HCT116 (cell line): ENCODE measurements around the gene DIP2C. TPM values are rescaled to one million over a fixed set of nuclear protein-coding genes. Genes with fewer than 3 reads are reported as not detected.

Experiments
- ATAC-seq: fragments of 200-7000 bp; cut with Tn5 transposase; 2 replicates; pipeline ENCODE4 v1.9.1; 2020; ENCODE audit warnings: mild to moderate bottlenecking, moderate library complexity
- BruUV-seq: library from RNA; stranded (reverse); fragments of 400-500 nt; replicated peaks from 2 replicates; lab custom pipeline; 2021; lab: Mats Ljungman, UMichigan
- CTCF ChIA-PET: fragments of 300-600 bp; sonication (Branson Sonifier 250); formaldehyde crosslinking; loops from one replicate; lab custom pipeline; 2021; ENCODE audit warnings: antibody characterized with exemption; lab: Charles Lee
- POLR2A ChIA-PET: fragments of 300-600, 350-600 bp; sonication (Branson Sonifier 250); formaldehyde crosslinking; loops from one replicate; lab custom pipeline; 2021; ENCODE audit warnings: antibody characterized with exemption; lab: Charles Lee
- RAD21 ChIA-PET, 2 experiments: fragments of 300-600 bp; sonication (Branson Sonifier 250); formaldehyde crosslinking; loops; one replicate each; lab custom pipeline; 2023; ENCODE audit warnings: low total read pairs in 2 of 2; ENCODE audit not compliant: uncharacterized antibody in 2 of 2, unreplicated experiment in 2 of 2, low non-redundant PET in 1 of 2; lab: Charles Lee
- DNase-seq: peaks from one replicate; pipeline ENCODE4 v3.0.0-alpha.2; 2010; ENCODE audit warnings: low read depth, low spot score
- H2AFZ ChIP-seq: fragments of 200-600 bp; shearing (Covaris generic), sonication (generic); 2 replicates; pipeline ENCODE4 v1.6.1; 2017; ENCODE audit warnings: low read depth, mixed run types, mixed read lengths, antibody characterized with exemption, low read length; ENCODE audit not compliant: poor library complexity, severe bottlenecking
- H3K27ac ChIP-seq: 2 replicates; pipeline ENCODE4 v1.5.1; 2012; ENCODE audit warnings: low read depth, low read length
- H3K27me3 ChIP-seq: fragments of 200-600 bp; sonication (generic); 2 replicates; pipeline ENCODE4 v1.6.1; 2016; ENCODE audit warnings: mixed run types, low read length, mixed read lengths; ENCODE audit not compliant: insufficient read depth
- H3K36me3 ChIP-seq, 2 experiments: fragments of 200-500 bp in 1 of 2; fragments of 200-600 bp in 1 of 2; sonication (Bioruptor generic) in 1 of 2; sonication (generic) in 1 of 2; 2 replicates each; pipeline versions ENCODE4 v1.5.1 to v1.6.1; 2014 to 2016; ENCODE audit warnings: low read length in 2 of 2, inconsistent platforms in 1 of 2, mixed read lengths in 1 of 2, mixed run types in 1 of 2; ENCODE audit not compliant: insufficient read depth in 2 of 2, control insufficient read depth in 1 of 2
- H3K4me1 ChIP-seq, 2 experiments: fragments of 200-600 bp in 1 of 2; sonication (generic) in 1 of 2; 2 replicates each; pipeline versions ENCODE4 v1.5.1 to v1.6.1; 2012 to 2017; ENCODE audit warnings: low read length in 2 of 2, inconsistent platforms in 1 of 2, mild to moderate bottlenecking in 1 of 2, mixed read lengths in 1 of 2, mixed run types in 1 of 2, moderate library complexity in 1 of 2; ENCODE audit not compliant: insufficient read depth in 2 of 2, control insufficient read depth in 1 of 2
- H3K4me2 ChIP-seq: fragments of 200-600 bp; sonication (generic); 2 replicates; pipeline ENCODE4 v1.6.1; 2017; ENCODE audit warnings: mixed run types, low read length, mixed read lengths
- H3K4me3 ChIP-seq, 2 experiments: fragments of 200-600 bp in 1 of 2; sonication (generic) in 1 of 2; replicated peaks in 1 of 2; 2 replicates each; pipeline ENCODE4 v1.5.1; 2011 to 2016; ENCODE audit warnings: low read length in 2 of 2, control low read depth in 1 of 2, low read depth in 1 of 2, mild to moderate bottlenecking in 1 of 2, mixed read lengths in 1 of 2, mixed run types in 1 of 2
- H3K79me2 ChIP-seq: fragments of 200-600 bp; sonication (generic); 2 replicates; pipeline ENCODE4 v1.6.1; 2017; ENCODE audit warnings: mild to moderate bottlenecking, mixed run types, low read length, moderate library complexity, mixed read lengths; ENCODE audit not compliant: insufficient read depth
- H3K9ac ChIP-seq: fragments of 200-600 bp; sonication (generic); 2 replicates; pipeline ENCODE4 v1.6.1; 2016; ENCODE audit warnings: low read length, mixed read lengths
- H3K9me2 ChIP-seq: fragments of 200-600 bp; sonication (generic), shearing (Covaris generic); 2 replicates; pipeline ENCODE4 v1.6.1; 2017; ENCODE audit warnings: mixed run types, mild to moderate bottlenecking, moderate library complexity; ENCODE audit not compliant: insufficient read depth
- H3K9me3 ChIP-seq, 2 experiments: fragments of 200-500 bp in 1 of 2; fragments of 200-600 bp in 1 of 2; sonication (Bioruptor generic) in 1 of 2; sonication (generic) in 1 of 2; 2 replicates each; pipeline ENCODE4 v1.6.1; 2014 to 2017; ENCODE audit warnings: low read length in 2 of 2, mixed read lengths in 2 of 2, inconsistent platforms in 1 of 2, low read depth in 1 of 2, mild to moderate bottlenecking in 1 of 2, mixed run types in 1 of 2, moderate library complexity in 1 of 2; ENCODE audit not compliant: control insufficient read depth in 1 of 2, insufficient read depth in 1 of 2
- H4K20me1 ChIP-seq: fragments of 200-600 bp; sonication (generic), shearing (Covaris generic); 2 replicates; pipeline ENCODE4 v1.6.1; 2017; ENCODE audit warnings: mixed run types, mild to moderate bottlenecking, moderate library complexity; ENCODE audit not compliant: insufficient read depth
- ATF3 ChIP-seq: IDR thresholded peaks from 2 replicates; pipeline ENCODE4 v1.6.1; 2012
- CEBPB ChIP-seq: IDR thresholded peaks from 2 replicates; pipeline ENCODE4 v1.6.1; 2012; ENCODE audit warnings: low read depth
- CTCF ChIP-seq, 3 experiments: fragments of 200-600 bp in 1 of 3; sonication (generic) in 1 of 3; IDR thresholded peaks in 2 of 3; conservative IDR thresholded peaks in 1 of 3; 2 replicates each; pipeline ENCODE4 v1.5.1; 2012 to 2017; ENCODE audit warnings: low read depth in 2 of 3, low read length in 2 of 3, antibody characterized with exemption in 1 of 3, borderline replicate concordance in 1 of 3, control low read depth in 1 of 3, mild to moderate bottlenecking in 1 of 3, mixed read lengths in 1 of 3, mixed run types in 1 of 3, moderate library complexity in 1 of 3; ENCODE audit not compliant: insufficient read depth in 1 of 3
- EGR1 ChIP-seq: IDR thresholded peaks from 2 replicates; pipeline ENCODE4 v1.6.1; 2012; ENCODE audit warnings: low read depth
- ELF1 ChIP-seq: IDR thresholded peaks from 2 replicates; pipeline ENCODE4 v1.6.1; 2012; ENCODE audit warnings: low read depth, borderline replicate concordance
- EZH2 ChIP-seq: fragments of 200-600 bp; sonication (generic); IDR thresholded peaks from 2 replicates; pipeline ENCODE4 v1.6.1; 2017; ENCODE audit warnings: antibody characterized with exemption, mixed run types
- EZH2phosphoT487 ChIP-seq: fragments of 200-600 bp; IDR thresholded peaks from 2 replicates; pipeline ENCODE4 v1.6.1; 2018; ENCODE audit warnings: antibody characterized with exemption, borderline replicate concordance
- MAX ChIP-seq: IDR thresholded peaks from 2 replicates; pipeline ENCODE4 v1.6.1; 2012
- POLR2AphosphoS5 ChIP-seq: IDR thresholded peaks from 2 replicates; pipeline ENCODE4 v1.6.1; 2011; ENCODE audit warnings: mild to moderate bottlenecking, low read depth, low read length, moderate library complexity
- RAD21 ChIP-seq: IDR thresholded peaks from 2 replicates; pipeline ENCODE4 v1.6.1; 2012; ENCODE audit warnings: low read depth, mild to moderate bottlenecking
- TCF7L2 ChIP-seq: IDR thresholded peaks from 2 replicates; pipeline ENCODE4 v1.7.0; 2011; ENCODE audit warnings: borderline replicate concordance, inconsistent platforms; ENCODE audit not compliant: insufficient read depth, insufficient read length; ENCODE audit errors: extremely low read depth
- ZBTB33 ChIP-seq: IDR thresholded peaks from 2 replicates; pipeline ENCODE4 v1.6.1; 2011; ENCODE audit warnings: mild to moderate bottlenecking, low read length, moderate library complexity; ENCODE audit not compliant: insufficient replicate concordance; ENCODE audit errors: extremely low read depth
- ZFX ChIP-seq: fragments of 450-650 bp; IDR thresholded peaks from 2 replicates; pipeline ENCODE4 v1.6.1; 2017
- ZNF274 ChIP-seq: fragments of 200-500 bp; sonication (Bioruptor generic); IDR thresholded peaks from 2 replicates; pipeline ENCODE4 v1.6.1; 2014; ENCODE audit warnings: mild to moderate bottlenecking, low read depth, low read length, inconsistent platforms
- intact Hi-C: fragments of 100-400 bp; cut with micrococcal nuclease; formaldehyde crosslinking; loops from 2 replicates; pipeline ENCODE4 v1.10.0; 2022
- total RNA-seq: library from RNA; stranded (reverse); gene quantifications from one replicate; pipeline ENCODE4 v1.2.1, GENCODE V29; 2021; ENCODE audit not compliant: unreplicated experiment

DIP2C gene
- total RNA-seq, 1 experiment from 2014 or later, result 15.4 TPM

- intact Hi-C loops, result no loop called here
These were observed 399.9 kb downstream of the DIP2C start for GRCh38 chr10:289581-289980.

More at GRCh38 chr10:289581-289980, 399.9 kb downstream of the DIP2C start:
- Histone ChIP-seq H3K4me2 (no peak overlapping the region), H3K9ac (no peak overlapping the region), H4K20me1 (no peaks in the 10 kb centered on the region), H3K27me3 (no peaks in the 10 kb centered on the region), H3K79me2 (no peaks in the 10 kb centered on the region), H2AFZ (no peak overlapping the region), H3K4me1 (peaks cover 0 to 12% of the 10 kb centered on the region in 2 experiments; a peak in 2 of 4 replicates), H3K9me2 (no peaks in the 10 kb centered on the region), H3K9me3 (no peaks in the 10 kb centered on the region), H3K27ac (no peak overlapping the region), H3K4me3 (no peak overlapping the region), H3K36me3 (no peaks in the 10 kb centered on the region; a peak in 1 of 4 replicates)
- ChIA-PET RAD21 (no interaction called here), POLR2A (no interaction called here), CTCF (no interaction called here)
- DNase-seq (no peak), ATAC-seq (no peak)
- no peak for TF ChIP-seq ATF3
- TF ChIP-seq RAD21, result no peak
- no peak for TF ChIP-seq EZH2phosphoT487
- no peak for TF ChIP-seq MAX
- no peak for TF ChIP-seq ZFX
- no peak for TF ChIP-seq EZH2
- no peak for TF ChIP-seq CEBPB
- TF ChIP-seq ELF1, result no peak
- TF ChIP-seq POLR2AphosphoS5, result no peak
- TF ChIP-seq EGR1, result no peak
- no peak for TF ChIP-seq CTCF (IDR thresholded peaks at IDR 0.05 in 2 of 3, conservative IDR thresholded peaks at IDR 0.05 in 1 of 3; ENCODE audit: borderline replicate concordance in 1 of 3, insufficient read depth in 1 of 3, low read depth in 2 of 3, low read length in 2 of 3)
- no peak for TF ChIP-seq TCF7L2
- no peak for TF ChIP-seq ZBTB33
- no peak for TF ChIP-seq ZNF274
- no TSS peak for BruUV-seq
